Measurements from ENCODE around the gene ZNF587. TPM values are rescaled to one million over a fixed set of nuclear protein-coding genes. Genes with fewer than 3 reads are reported as not detected.
"Not testable (repeated sequence)": the region's sequence is repeated elsewhere in the genome, so short reads cannot be mapped to it uniquely, and the experiment has no call there.

ZNF587 gene
- total RNA-seq, 1 experiment from 2014 or later, result 70.5 TPM

- peaks cover 12% of the 10 kb centered on the region for H3K4me1 ChIP-seq
- DNase-seq; BruUV-seq (replicated peaks); H3K27me3 Mint-ChIP-seq (ENCODE audit: insufficient read depth, unreplicated experiment); H3K27ac Mint-ChIP-seq (ENCODE audit: unreplicated experiment); CTCF ChIA-PET; H3K4me3 ChIP-seq (ENCODE audit: low read depth, low read length); H3K27me3 ChIP-seq (replicated peaks; ENCODE audit: control insufficient read depth, insufficient read depth, low read length); H3K4me3 Mint-ChIP-seq (ENCODE audit: unreplicated experiment); H3K9me3 ChIP-seq; H3K36me3 ChIP-seq (ENCODE audit: control insufficient read depth, insufficient read depth, low read length); H3K9me3 Mint-ChIP-seq (ENCODE audit: unreplicated experiment); intact Hi-C loops (cut with micrococcal nuclease; ENCODE audit: unreplicated experiment): not testable (repeated sequence)
- POLR2A ChIA-PET, result interaction anchor here (0.6 kb wide), 1 partner anchor 8 kb away, joined by 3 read pairs; no protein-coding TSS in a partner anchor
- peaks cover 17% of the 10 kb centered on the region for H3K4me1 Mint-ChIP-seq (ENCODE audit: low read depth, unreplicated experiment)
- peaks cover 95% of the 10 kb centered on the region for H3K36me3 Mint-ChIP-seq (ENCODE audit: insufficient read depth, unreplicated experiment)
These were observed 4.5 kb downstream of the ZNF587 start for GRCh38 chr19:57854117-57854516.

- H3K4me1 ChIP-seq; H3K9me3 Mint-ChIP-seq (ENCODE audit: unreplicated experiment); H3K27ac Mint-ChIP-seq (ENCODE audit: unreplicated experiment); H3K27me3 Mint-ChIP-seq (ENCODE audit: insufficient read depth, unreplicated experiment); H3K36me3 ChIP-seq (ENCODE audit: control insufficient read depth, insufficient read depth, low read length); BruUV-seq (replicated peaks); H3K4me3 ChIP-seq (ENCODE audit: low read depth, low read length); H3K4me1 Mint-ChIP-seq (ENCODE audit: low read depth, unreplicated experiment); intact Hi-C loops (cut with micrococcal nuclease; ENCODE audit: unreplicated experiment); CTCF ChIA-PET; H3K4me3 Mint-ChIP-seq (ENCODE audit: unreplicated experiment); DNase-seq; H3K9me3 ChIP-seq; H3K27me3 ChIP-seq (replicated peaks; ENCODE audit: control insufficient read depth, insufficient read depth, low read length); POLR2A ChIA-PET: not testable (repeated sequence)
- H3K36me3 Mint-ChIP-seq (ENCODE audit: insufficient read depth, unreplicated experiment), result peaks cover 96% of the 10 kb centered on the region
These were observed 12.7 kb downstream of the ZNF587 start for GRCh38 chr19:57862351-57862750.

- H3K4me1 Mint-ChIP-seq (ENCODE audit: low read depth, unreplicated experiment), result no peaks in the 10 kb centered on the region
- POLR2A ChIA-PET, result no interaction called here
- CTCF ChIA-PET, result no interaction called here
- H3K4me3 Mint-ChIP-seq (ENCODE audit: unreplicated experiment), result peak overlapping the region; percentile 37
- H3K36me3 Mint-ChIP-seq (ENCODE audit: insufficient read depth, unreplicated experiment), result peaks cover 100% of the 10 kb centered on the region
- no peaks in the 10 kb centered on the region for H3K9me3 Mint-ChIP-seq (ENCODE audit: unreplicated experiment)
- no peak overlapping the region for H3K4me3 ChIP-seq (ENCODE audit: low read depth, low read length)
- peaks cover 9% of the 10 kb centered on the region for H3K36me3 ChIP-seq (ENCODE audit: control insufficient read depth, insufficient read depth, low read length)
- DNase-seq, result no peak
- no peaks in the 10 kb centered on the region for H3K27me3 Mint-ChIP-seq (ENCODE audit: insufficient read depth, unreplicated experiment)
- no TSS peak for BruUV-seq (replicated peaks)
- intact Hi-C loops (cut with micrococcal nuclease; ENCODE audit: unreplicated experiment), result no loop called here
- H3K27me3 ChIP-seq (replicated peaks; ENCODE audit: control insufficient read depth, insufficient read depth, low read length), result no peaks in the 10 kb centered on the region
- H3K4me1 ChIP-seq, result no peaks in the 10 kb centered on the region
- peaks cover 45% of the 10 kb centered on the region for H3K9me3 ChIP-seq
- no peak for TF ChIP-seq CTCF (IDR thresholded peaks at IDR 0.05; ENCODE audit: insufficient read depth in 1 of 2, low read depth in 1 of 2, low read length in 1 of 2, severe bottlenecking in 1 of 2, unreplicated experiment in 1 of 2)
- H3K27ac Mint-ChIP-seq (ENCODE audit: unreplicated experiment), result no peak overlapping the region
These were observed 18.3 kb downstream of the ZNF587 start for GRCh38 chr19:57867868-57868492.

- peaks cover 15% of the 10 kb centered on the region for H3K9me3 Mint-ChIP-seq (ENCODE audit: unreplicated experiment)
- POLR2A ChIA-PET, result interaction anchor here (0.7 kb wide), 1 partner anchor 50 kb away, joined by 3 read pairs; no protein-coding TSS in a partner anchor
- CTCF ChIA-PET; H3K27me3 ChIP-seq (replicated peaks; ENCODE audit: control insufficient read depth, insufficient read depth, low read length); H3K36me3 ChIP-seq (ENCODE audit: control insufficient read depth, insufficient read depth, low read length); H3K4me1 Mint-ChIP-seq (ENCODE audit: low read depth, unreplicated experiment); H3K4me1 ChIP-seq; DNase-seq; BruUV-seq (replicated peaks); H3K4me3 Mint-ChIP-seq (ENCODE audit: unreplicated experiment); intact Hi-C loops (cut with micrococcal nuclease; ENCODE audit: unreplicated experiment); H3K4me3 ChIP-seq (ENCODE audit: low read depth, low read length); H3K27me3 Mint-ChIP-seq (ENCODE audit: insufficient read depth, unreplicated experiment): not testable (repeated sequence)
- peaks cover 100% of the 10 kb centered on the region for H3K36me3 Mint-ChIP-seq (ENCODE audit: insufficient read depth, unreplicated experiment)
- peaks cover 55% of the 10 kb centered on the region for H3K9me3 ChIP-seq
- H3K27ac Mint-ChIP-seq (ENCODE audit: unreplicated experiment), result peak overlapping the region; percentile 57
These were observed 20.0 kb downstream of the ZNF587 start for GRCh38 chr19:57869655-57870054.
